Suppressor macrophage treated with lipopolysaccharide for 4 hours (primary cell): ENCODE data around the gene TMEM235.

ENCODE experiments used
- DNase-seq: peaks from one replicate; pipeline ENCODE4 v3.0.0-alpha.2; 2020

The TMEM235 gene

DNA sequence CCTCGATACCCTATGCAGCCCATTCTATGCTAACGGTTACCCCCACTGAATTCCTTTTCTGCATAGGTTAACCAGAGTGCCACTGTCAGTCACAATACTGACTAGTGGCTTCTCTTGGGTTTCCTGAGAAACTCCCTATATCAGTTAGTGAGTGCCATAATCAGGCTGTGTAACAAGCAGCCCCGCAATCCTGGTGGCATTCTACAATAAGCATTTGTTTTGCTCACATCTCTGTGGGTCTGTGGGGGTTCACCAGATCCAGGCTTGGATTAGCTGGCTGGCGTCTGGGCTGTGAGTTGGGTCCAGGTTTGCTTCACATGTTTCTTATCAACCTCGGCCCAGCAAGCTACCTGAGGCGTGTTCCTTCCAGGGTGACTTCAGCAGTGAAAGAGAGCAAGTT lies 42.4 kb downstream of the TMEM235 start:
- DNase-seq = no peak

DNA sequence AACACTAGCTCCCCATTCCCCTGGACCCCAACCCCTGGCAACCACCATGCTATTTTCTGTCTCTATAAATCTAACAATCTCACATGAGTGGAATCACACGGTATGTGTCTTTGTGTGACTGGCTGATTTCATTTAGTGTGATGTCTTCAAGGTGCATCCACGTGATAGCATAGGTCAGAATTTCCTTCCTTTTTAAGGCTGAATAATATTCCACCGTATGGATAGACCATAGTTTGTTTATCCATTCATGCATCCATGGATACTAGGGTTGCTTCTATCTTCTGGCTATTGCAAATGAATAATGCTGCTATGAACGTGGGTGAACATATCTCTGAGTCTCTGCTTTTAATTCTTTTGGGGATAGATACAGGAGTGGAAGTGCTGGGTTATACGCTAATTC lies 43.9 kb downstream of the TMEM235 start:
- DNase-seq = no peak

GRCh38 chr17:78276098-78276887 lies 44.9 kb downstream of the TMEM235 start:
- no peak for DNase-seq

DNA sequence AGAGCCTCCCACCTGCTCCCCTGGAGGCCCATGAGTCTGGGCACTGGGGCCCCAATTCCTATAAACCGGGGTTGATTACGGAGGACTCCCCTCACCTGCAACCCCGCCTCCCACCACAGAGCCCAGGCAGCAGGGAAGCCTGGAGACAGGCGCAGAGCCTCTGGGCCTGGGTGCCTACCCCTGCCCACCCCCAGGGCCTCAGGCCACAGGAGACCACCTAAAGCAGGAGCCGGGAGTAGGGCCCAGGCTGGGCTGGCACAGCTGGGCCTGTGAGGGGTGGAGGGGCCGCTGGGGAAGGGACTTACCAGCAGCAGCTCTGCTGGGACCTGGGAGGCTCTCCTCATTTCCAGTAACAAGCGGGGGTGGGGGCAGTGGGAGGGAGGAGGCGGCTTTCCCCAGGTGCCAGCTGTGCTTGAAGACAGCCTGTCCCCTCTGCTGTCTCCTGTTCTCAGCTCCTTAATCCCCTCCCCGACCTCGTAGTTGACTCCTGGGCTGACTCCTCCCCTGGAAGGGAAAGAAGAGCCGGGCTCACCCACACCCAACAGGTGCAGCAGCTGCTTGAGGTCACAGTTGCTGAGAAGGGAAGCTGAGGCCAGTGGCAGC lies 46.8 kb downstream of the TMEM235 start:
- no peak for DNase-seq

DNA sequence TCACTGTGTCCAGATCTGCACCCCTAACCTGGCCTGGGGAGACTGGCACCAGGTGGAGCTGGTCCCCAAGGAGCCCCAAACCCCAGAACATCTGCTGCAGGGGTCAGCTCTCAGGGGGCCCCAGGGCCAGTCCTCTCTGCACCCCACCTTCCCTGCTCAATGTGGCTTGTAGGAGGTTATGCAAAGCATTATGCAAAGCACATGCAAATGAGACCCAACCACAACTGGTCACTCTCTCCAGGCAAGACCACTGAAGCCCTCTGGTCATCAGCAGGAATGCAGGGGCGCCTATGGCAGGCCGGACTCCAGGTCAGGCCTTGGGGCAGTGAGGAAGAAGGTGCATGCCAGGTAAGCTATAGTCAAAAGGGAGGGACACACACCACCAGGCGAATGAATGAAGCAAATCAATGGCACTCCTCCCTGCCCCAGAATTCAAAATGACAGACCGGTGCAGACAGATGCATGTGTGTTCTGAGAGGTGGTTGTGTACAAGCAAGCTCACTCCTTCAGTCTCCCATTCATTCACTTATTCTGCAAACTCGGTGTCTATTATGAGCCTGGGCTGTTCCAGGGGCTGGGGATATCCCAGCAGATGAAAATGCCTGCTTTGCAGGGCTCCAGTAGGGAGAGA lies 48.0 kb downstream of the TMEM235 start:
- DNase-seq = no peak

GRCh38 chr17:78281249-78281845 lies 49.9 kb downstream of the TMEM235 start:
- DNase-seq = no peak

DNA sequence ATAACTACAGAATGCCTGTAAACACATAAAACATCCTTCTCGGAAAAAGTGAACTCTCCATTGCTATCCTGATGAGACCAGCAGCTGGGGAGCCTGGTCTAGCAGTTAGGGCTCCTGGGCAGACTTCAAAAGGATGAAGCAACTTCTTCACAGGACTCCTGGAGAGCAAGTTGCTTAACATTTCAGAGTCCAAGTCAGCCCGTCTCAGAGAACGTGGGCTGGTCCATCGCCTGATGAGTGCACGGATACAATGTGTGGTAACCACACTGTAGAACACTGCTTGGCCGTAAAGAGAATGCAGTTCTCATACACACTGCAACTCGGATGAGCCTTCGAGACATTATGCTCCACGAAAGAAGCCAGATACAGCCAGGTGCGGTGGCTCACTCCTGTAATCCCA lies 52.7 kb downstream of the TMEM235 start:
- peak; percentile 87 for DNase-seq

DNA sequence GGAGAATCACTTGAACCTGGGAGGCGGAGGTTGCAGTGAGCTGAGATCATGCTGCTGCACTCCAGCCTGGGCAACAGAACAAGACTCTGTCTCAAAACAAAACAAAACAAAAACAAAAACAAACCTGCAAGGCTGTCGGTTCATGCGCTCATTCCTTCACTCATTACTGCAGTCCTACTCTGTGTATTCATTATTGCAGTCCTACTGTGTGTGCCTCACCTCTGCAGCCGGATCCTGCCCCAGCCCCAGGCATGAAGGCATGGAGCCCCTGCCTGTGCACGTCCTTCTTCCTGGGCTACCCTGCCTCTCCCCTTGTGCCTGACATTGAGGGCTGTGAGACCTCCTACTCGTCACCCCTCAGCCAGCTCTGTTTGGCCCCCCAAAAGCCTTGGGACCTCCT lies 57.6 kb downstream of the TMEM235 start:
- DNase-seq = no peak

GRCh38 chr17:78289802-78290363 lies 58.5 kb downstream of the TMEM235 start:
- peak; percentile 92 for DNase-seq
